H7 (cell line): Measurements from ENCODE around the gene DYNC2I2. TPM values are rescaled to one million over a fixed set of nuclear protein-coding genes. Genes with fewer than 3 reads are reported as not detected.

Source experiments
- DNase-seq: peaks from one replicate; pipeline ENCODE4 v3.0.0; 2012
- H3K27me3 ChIP-seq: 2 replicates; pipeline ENCODE4 v1.6.0; 2011; ENCODE audit warnings: mild to moderate bottlenecking, low read length; ENCODE audit not compliant: control insufficient read depth, insufficient read depth
- H3K36me3 ChIP-seq: replicated peaks from 2 replicates; pipeline ENCODE4 v1.5.1; 2011; ENCODE audit warnings: low read length; ENCODE audit not compliant: control insufficient read depth, insufficient read depth
- H3K4me3 ChIP-seq: 2 replicates; pipeline ENCODE4 v1.5.1; 2011; ENCODE audit warnings: low read depth, mild to moderate bottlenecking, control low read depth, low read length, moderate library complexity; ENCODE audit not compliant: insufficient read depth
- total RNA-seq: library from RNA; depleted of rRNA; stranded (reverse); fragments of >200 nt; shearing (Covaris generic); gene quantifications from 2 replicates; pipeline ENCODE4 v1.2.3, GENCODE V29; 2014

The DYNC2I2 gene
- total RNA-seq, 1 experiment from 2014 or later = 113 TPM

GRCh38 chr9:128634651-128635262 is 21.9 kb downstream of the DYNC2I2 start:
- H3K27me3 ChIP-seq = no peaks in the 10 kb centered on the region
- peaks cover 21% of the 10 kb centered on the region for H3K36me3 ChIP-seq
- no peak overlapping the region for H3K4me3 ChIP-seq
- DNase-seq = no peak

GRCh38 chr9:128634111-128634510 is 22.5 kb downstream of the DYNC2I2 start:
- no peak overlapping the region for H3K4me3 ChIP-seq
- DNase-seq = peak; percentile 47
- peaks cover 24% of the 10 kb centered on the region for H3K36me3 ChIP-seq
- no peaks in the 10 kb centered on the region for H3K27me3 ChIP-seq

- H3K27me3 ChIP-seq = no peaks in the 10 kb centered on the region
- peaks cover 27% of the 10 kb centered on the region for H3K36me3 ChIP-seq
- H3K4me3 ChIP-seq = no peak overlapping the region
- no peak for DNase-seq
Observed at GRCh38 chr9:128633601-128634000, 23.0 kb downstream of the DYNC2I2 start.

- no peaks in the 10 kb centered on the region for H3K27me3 ChIP-seq
- no peak for DNase-seq
- no peak overlapping the region for H3K4me3 ChIP-seq
- peaks cover 27% of the 10 kb centered on the region for H3K36me3 ChIP-seq
Observed at GRCh38 chr9:128633057-128633456, 23.6 kb downstream of the DYNC2I2 start.

- Histone ChIP-seq H3K36me3 (peaks cover 27% of the 10 kb centered on the region), H3K27me3 (no peaks in the 10 kb centered on the region), H3K4me3 (no peak overlapping the region)
- DNase-seq = peak; percentile 33
Observed at GRCh38 chr9:128632486-128632885, 24.2 kb downstream of the DYNC2I2 start.

- Histone ChIP-seq H3K27me3 (no peaks in the 10 kb centered on the region), H3K36me3 (peaks cover 30% of the 10 kb centered on the region), H3K4me3 (no peak overlapping the region)
- DNase-seq = no peak
Observed at GRCh38 chr9:128632066-128632465, 24.6 kb downstream of the DYNC2I2 start.

- H3K27me3 ChIP-seq = no peaks in the 10 kb centered on the region
- no peak for DNase-seq
- no peak overlapping the region for H3K4me3 ChIP-seq
- peaks cover 35% of the 10 kb centered on the region for H3K36me3 ChIP-seq
Observed at GRCh38 chr9:128631636-128632035, 25.0 kb downstream of the DYNC2I2 start.

GRCh38 chr9:128629852-128630545 is 26.6 kb downstream of the DYNC2I2 start:
- DNase-seq = no peak
- peaks cover 49% of the 10 kb centered on the region for H3K36me3 ChIP-seq
- no peak overlapping the region for H3K4me3 ChIP-seq
- no peaks in the 10 kb centered on the region for H3K27me3 ChIP-seq

GRCh38 chr9:128629136-128629535 is 27.5 kb downstream of the DYNC2I2 start:
- H3K36me3 ChIP-seq = peaks cover 55% of the 10 kb centered on the region
- peak; percentile 31 for DNase-seq
- H3K27me3 ChIP-seq = no peaks in the 10 kb centered on the region
- H3K4me3 ChIP-seq = no peak overlapping the region

GRCh38 chr9:128628471-128629048 is 28.1 kb downstream of the DYNC2I2 start:
- no peaks in the 10 kb centered on the region for H3K27me3 ChIP-seq
- no peak overlapping the region for H3K4me3 ChIP-seq
- H3K36me3 ChIP-seq = peaks cover 52% of the 10 kb centered on the region
- peak; percentile 67 for DNase-seq

- H3K4me3 ChIP-seq = no peak overlapping the region
- H3K36me3 ChIP-seq = peaks cover 47% of the 10 kb centered on the region
Observed at GRCh38 chr9:128627906-128628305, 28.7 kb downstream of the DYNC2I2 start.

GRCh38 chr9:128627127-128627715 is 29.4 kb downstream of the DYNC2I2 start:
- Histone ChIP-seq H3K4me3 (no peak overlapping the region), H3K36me3 (peaks cover 41% of the 10 kb centered on the region), H3K27me3 (no peaks in the 10 kb centered on the region)
- peak; percentile 39 for DNase-seq

More at GRCh38 chr9:128627906-128628305, 28.7 kb downstream of the DYNC2I2 start:
- peak; percentile 56 for DNase-seq
- H3K27me3 ChIP-seq = no peaks in the 10 kb centered on the region

GRCh38 chr9:128626181-128626580 is 30.5 kb downstream of the DYNC2I2 start:
- peaks cover 45% of the 10 kb centered on the region for H3K36me3 ChIP-seq
- no peaks in the 10 kb centered on the region for H3K27me3 ChIP-seq
- DNase-seq = no peak
- no peak overlapping the region for H3K4me3 ChIP-seq

GRCh38 chr9:128625391-128626146 is 31.1 kb downstream of the DYNC2I2 start:
- peaks cover 48% of the 10 kb centered on the region for H3K36me3 ChIP-seq
- peak; percentile 67 for DNase-seq
- no peaks in the 10 kb centered on the region for H3K27me3 ChIP-seq

More at GRCh38 chr9:128625391-128626146, 31.1 kb downstream of the DYNC2I2 start:
- H3K4me3 ChIP-seq = no peak overlapping the region
